ENCODE data around the gene KCMF1.

Gene KCMF1

GRCh38 chr2:84940088-84940470 lies 30.9 kb upstream of the KCMF1 start:
- H3K4me2 ChIP-seq (ENCODE audit: low read depth, low read length, poor library complexity, severe bottlenecking) = peak overlapping the region; percentile 72
- H3K79me2 ChIP-seq (ENCODE audit: insufficient read depth, low read length) = no peaks in the 10 kb centered on the region; the same call in 1 of the 2 replicates
- peak overlapping the region; percentile 89 for H3K27ac ChIP-seq (ENCODE audit: low read depth, low read length)
- H3K27me3 ChIP-seq (ENCODE audit: low read length) = no peaks in the 10 kb centered on the region
- no peak overlapping the region for H3K4me3 ChIP-seq (ENCODE audit: insufficient read depth, low read length, poor library complexity, severe bottlenecking)
- H3K36me3 ChIP-seq (ENCODE audit: low read length) = no peaks in the 10 kb centered on the region
- peaks cover 9% of the 10 kb centered on the region for H3F3A ChIP-seq (ENCODE audit: insufficient read depth)
- no peak for TF ChIP-seq EZH2phosphoT487 (conservative IDR thresholded peaks at IDR 0.05; ENCODE audit: low read length)
- no peak for TF ChIP-seq CTCF (IDR thresholded peaks at IDR 0.05; ENCODE audit: insufficient read depth, low read length, poor library complexity, severe bottlenecking)
- peak overlapping the region; percentile 56 for H3K9ac ChIP-seq (ENCODE audit: low read length)
- peak overlapping the region; percentile 49 for H2AFZ ChIP-seq (ENCODE audit: low read depth, low read length, severe bottlenecking)
- no peaks in the 10 kb centered on the region for H3K9me2 ChIP-seq (replicated peaks; ENCODE audit: insufficient read depth, low read length)
- H3K9me3 ChIP-seq (ENCODE audit: insufficient read depth, low read length) = no peaks in the 10 kb centered on the region
- H4K20me1 ChIP-seq (ENCODE audit: low read depth, low read length) = no peaks in the 10 kb centered on the region

GRCh38 chr2:84940831-84941412 lies 30.0 kb upstream of the KCMF1 start:
- H2AFZ ChIP-seq (ENCODE audit: low read depth, low read length, severe bottlenecking) = no peak overlapping the region
- H3K4me3 ChIP-seq (ENCODE audit: insufficient read depth, low read length, poor library complexity, severe bottlenecking) = no peak overlapping the region
- H3F3A ChIP-seq (ENCODE audit: insufficient read depth) = peaks cover 9% of the 10 kb centered on the region
- H3K4me2 ChIP-seq (ENCODE audit: low read depth, low read length, poor library complexity, severe bottlenecking) = no peak overlapping the region
- no peaks in the 10 kb centered on the region for H3K9me2 ChIP-seq (replicated peaks; ENCODE audit: insufficient read depth, low read length)
- peak overlapping the region; percentile 6; the same call in 1 of the 2 replicates for H3K27ac ChIP-seq (ENCODE audit: low read depth, low read length)
- TF ChIP-seq EZH2phosphoT487 (conservative IDR thresholded peaks at IDR 0.05; ENCODE audit: low read length) (no peak), CTCF (IDR thresholded peaks at IDR 0.05; ENCODE audit: insufficient read depth, low read length, poor library complexity, severe bottlenecking) (no peak)
- H4K20me1 ChIP-seq (ENCODE audit: low read depth, low read length) = no peaks in the 10 kb centered on the region
- no peak overlapping the region for H3K9ac ChIP-seq (ENCODE audit: low read length)
- H3K27me3 ChIP-seq (ENCODE audit: low read length) = no peaks in the 10 kb centered on the region
- H3K79me2 ChIP-seq (ENCODE audit: insufficient read depth, low read length) = no peaks in the 10 kb centered on the region
- H3K9me3 ChIP-seq (ENCODE audit: insufficient read depth, low read length) = no peaks in the 10 kb centered on the region
- no peaks in the 10 kb centered on the region for H3K36me3 ChIP-seq (ENCODE audit: low read length)

GRCh38 chr2:84942166-84942565 lies 28.8 kb upstream of the KCMF1 start:
- Histone ChIP-seq H3K36me3 (ENCODE audit: low read length) (no peaks in the 10 kb centered on the region), H3F3A (ENCODE audit: insufficient read depth) (peaks cover 18% of the 10 kb centered on the region), H2AFZ (ENCODE audit: low read depth, low read length, severe bottlenecking) (no peak overlapping the region), H3K4me2 (ENCODE audit: low read depth, low read length, poor library complexity, severe bottlenecking) (no peak overlapping the region), H3K9me3 (ENCODE audit: insufficient read depth, low read length) (no peaks in the 10 kb centered on the region), H4K20me1 (ENCODE audit: low read depth, low read length) (no peaks in the 10 kb centered on the region), H3K27ac (ENCODE audit: low read depth, low read length) (no peak overlapping the region), H3K9me2 (replicated peaks; ENCODE audit: insufficient read depth, low read length) (no peaks in the 10 kb centered on the region), H3K27me3 (ENCODE audit: low read length) (no peaks in the 10 kb centered on the region), H3K9ac (ENCODE audit: low read length) (no peak overlapping the region), H3K4me3 (ENCODE audit: insufficient read depth, low read length, poor library complexity, severe bottlenecking) (no peak overlapping the region), H3K79me2 (ENCODE audit: insufficient read depth, low read length) (no peaks in the 10 kb centered on the region)
- no peak for TF ChIP-seq EZH2phosphoT487 (conservative IDR thresholded peaks at IDR 0.05; ENCODE audit: low read length)
- no peak for TF ChIP-seq CTCF (IDR thresholded peaks at IDR 0.05; ENCODE audit: insufficient read depth, low read length, poor library complexity, severe bottlenecking)
